NCI-H226 (cell line): ENCODE measurements around the gene VWA3B.
"Not testable (repeated sequence)": the region's sequence is repeated elsewhere in the genome, so short reads cannot be mapped to it uniquely, and the experiment has no call there.

Experiments
- DNase-seq: peaks from one replicate; pipeline ENCODE4 v3.0.0-alpha.2; 2015

Gene VWA3B

GRCh38 chr2:98253461-98254070, 166.6 kb downstream of the VWA3B start:
- DNase-seq = no peak

- no peak for DNase-seq
These were observed 167.6 kb downstream of the VWA3B start for GRCh38 chr2:98254504-98255059.

GRCh38 chr2:98258906-98259305, 171.9 kb downstream of the VWA3B start:
- no peak for DNase-seq

- no peak for DNase-seq
These were observed 176.4 kb downstream of the VWA3B start for GRCh38 chr2:98263362-98263761.

- DNase-seq = not testable (repeated sequence)
These were observed 181.3 kb downstream of the VWA3B start for GRCh38 chr2:98268225-98268624.

- DNase-seq = peak; percentile 22
These were observed 182.3 kb downstream of the VWA3B start for GRCh38 chr2:98269274-98269673.

GRCh38 chr2:98269830-98270229, 182.9 kb downstream of the VWA3B start:
- DNase-seq = no peak

GRCh38 chr2:98277162-98277859, 190.3 kb downstream of the VWA3B start:
- no peak for DNase-seq

- no peak for DNase-seq
These were observed 191.1 kb downstream of the VWA3B start for GRCh38 chr2:98278074-98278473.

GRCh38 chr2:98280376-98281102, 193.6 kb downstream of the VWA3B start:
- no peak for DNase-seq

- DNase-seq = no peak
These were observed 194.6 kb downstream of the VWA3B start for GRCh38 chr2:98281607-98282006.

- no peak for DNase-seq
These were observed 195.1 kb downstream of the VWA3B start for GRCh38 chr2:98282109-98282508.

GRCh38 chr2:98293030-98293429, 206.1 kb downstream of the VWA3B start:
- DNase-seq = no peak

- DNase-seq = no peak
These were observed 207.1 kb downstream of the VWA3B start for GRCh38 chr2:98293931-98294687.

GRCh38 chr2:98294711-98295110, 207.7 kb downstream of the VWA3B start:
- DNase-seq = no peak

- no peak for DNase-seq
These were observed 208.3 kb downstream of the VWA3B start for GRCh38 chr2:98295275-98295674.

- no peak for DNase-seq
These were observed 208.9 kb downstream of the VWA3B start for GRCh38 chr2:98295721-98296414.

- no peak for DNase-seq
These were observed 209.5 kb downstream of the VWA3B start for GRCh38 chr2:98296440-98296839.

- no peak for DNase-seq
These were observed 211.1 kb downstream of the VWA3B start for GRCh38 chr2:98297817-98298682.

- DNase-seq = no peak
These were observed 211.8 kb downstream of the VWA3B start for GRCh38 chr2:98298683-98299164.
